HG03571 (cell line): ENCODE measurements around the gene XG.

Experiments
- ATAC-seq: cut with Tn5 transposase; IDR thresholded peaks from one replicate; pipeline ENCODE4 v1.9.1; 2021; ENCODE audit not compliant: unreplicated experiment

The XG gene

GRCh38 chrX:2862404-2862803 is 110.6 kb downstream of the XG start:
- no peak for ATAC-seq

- no peak for ATAC-seq
These were observed 111.8 kb downstream of the XG start for GRCh38 chrX:2863646-2864045.
